GM19193 (cell line): ENCODE data around the gene PYGM.

Experiments used
- POLR2A ChIP-seq: IDR thresholded peaks from 4 replicates; pipeline ENCODE4 v1.6.1; 2011; ENCODE audit not compliant: insufficient read depth, insufficient read length; ENCODE audit errors: extremely low read depth

The PYGM gene

GRCh38 chr11:64765291-64765850 lies 5.6 kb upstream of the PYGM start:
- peak; percentile 20 for TF ChIP-seq POLR2A

- no peak for TF ChIP-seq POLR2A
These were observed 5.0 kb upstream of the PYGM start for GRCh38 chr11:64764753-64765152.

GRCh38 chr11:64764040-64764611 lies 4.4 kb upstream of the PYGM start:
- TF ChIP-seq POLR2A = no peak

DNA sequence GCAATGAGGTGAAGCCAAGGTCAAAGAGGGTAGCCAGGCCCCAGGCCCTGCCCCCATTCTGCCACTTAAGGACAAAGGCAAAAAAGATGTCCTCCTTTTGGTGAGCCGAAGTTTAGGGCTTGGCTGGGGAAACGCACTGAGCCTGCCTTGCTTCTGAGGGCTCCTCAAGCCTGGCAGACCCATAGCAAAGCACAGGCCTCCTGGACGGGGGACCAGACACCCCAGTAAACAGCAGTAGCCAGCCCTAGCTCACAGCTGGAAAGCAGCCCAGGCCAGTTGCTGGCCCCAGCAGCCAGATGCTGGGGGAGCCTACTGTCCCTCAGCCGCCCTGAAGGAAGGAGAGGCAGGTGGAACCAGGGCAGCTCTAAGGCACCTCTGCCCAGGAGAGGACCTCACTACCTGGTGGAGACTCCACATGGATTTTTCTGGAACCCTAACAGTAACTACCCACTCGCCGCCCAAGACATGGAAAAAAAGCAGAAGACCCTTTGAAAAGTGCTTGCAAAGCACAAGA lies 3.8 kb upstream of the PYGM start:
- TF ChIP-seq POLR2A = no peak

- TF ChIP-seq POLR2A = no peak
These were observed 3.1 kb upstream of the PYGM start for GRCh38 chr11:64762674-64763525.

DNA sequence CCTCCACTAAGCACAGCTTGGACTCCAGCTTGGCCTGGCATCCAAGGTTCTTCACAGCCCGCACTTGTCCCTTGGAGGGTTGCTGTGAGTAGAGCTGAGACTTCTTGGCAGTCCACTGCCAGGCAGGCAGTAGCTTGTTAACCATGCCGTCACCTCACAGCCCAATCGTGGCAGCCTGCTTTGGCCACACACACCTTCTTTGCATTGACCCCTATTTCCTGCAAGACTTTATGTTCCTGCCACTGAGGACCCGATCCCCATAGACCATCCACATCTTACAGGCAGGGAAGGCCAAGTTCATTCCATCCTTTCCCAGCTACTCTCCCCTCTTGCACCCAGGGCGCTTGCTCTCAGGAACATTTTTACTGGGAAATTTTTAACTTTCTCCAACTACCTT lies 2.5 kb upstream of the PYGM start:
- peak; percentile 47 for TF ChIP-seq POLR2A

- TF ChIP-seq POLR2A = no peak
These were observed 1.1 kb upstream of the PYGM start for GRCh38 chr11:64760759-64761420.

GRCh38 chr11:64759131-64759721 lies 548 bp downstream of the PYGM start:
- TF ChIP-seq POLR2A = no peak

GRCh38 chr11:64758330-64759079 lies 1.3 kb downstream of the PYGM start:
- no peak for TF ChIP-seq POLR2A

DNA sequence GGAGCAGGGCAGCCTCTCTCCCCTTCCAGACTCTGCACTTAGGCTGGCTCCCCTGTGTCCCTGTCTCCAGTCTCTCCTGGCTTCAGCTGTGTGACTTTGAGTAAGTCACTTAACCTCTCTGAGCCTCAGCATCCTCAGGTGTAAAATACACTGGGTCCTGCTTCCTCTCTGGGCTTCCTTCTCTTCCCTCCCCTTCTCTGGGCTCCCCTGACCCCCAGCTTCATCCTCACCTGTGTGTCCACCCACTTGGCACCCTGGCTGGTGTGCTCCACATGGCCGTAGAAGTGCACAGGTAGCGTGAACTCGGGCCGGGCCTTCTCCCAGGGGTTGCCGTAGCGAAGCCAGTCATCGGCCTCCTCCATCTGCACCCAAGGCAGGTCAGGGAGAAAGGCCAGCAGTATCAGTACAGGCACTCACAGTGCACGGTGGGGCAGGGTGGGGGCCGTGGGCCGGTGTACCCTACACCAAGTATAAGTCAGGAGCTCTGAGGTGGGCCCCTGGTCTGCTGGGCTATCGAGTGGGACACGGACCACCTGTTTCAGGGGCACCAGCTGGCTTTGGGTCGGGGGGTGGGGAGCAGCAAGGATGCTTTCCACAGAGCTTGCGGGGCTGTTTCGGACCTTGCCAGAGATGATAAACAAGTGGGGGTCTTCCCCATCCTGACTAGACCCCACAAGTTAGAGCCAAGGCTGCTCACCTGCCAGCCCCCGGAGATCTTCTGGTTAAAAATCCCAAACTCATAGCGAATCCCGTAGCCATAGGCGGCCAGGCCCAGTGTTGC lies 2.0 kb downstream of the PYGM start:
- no peak for TF ChIP-seq POLR2A

DNA sequence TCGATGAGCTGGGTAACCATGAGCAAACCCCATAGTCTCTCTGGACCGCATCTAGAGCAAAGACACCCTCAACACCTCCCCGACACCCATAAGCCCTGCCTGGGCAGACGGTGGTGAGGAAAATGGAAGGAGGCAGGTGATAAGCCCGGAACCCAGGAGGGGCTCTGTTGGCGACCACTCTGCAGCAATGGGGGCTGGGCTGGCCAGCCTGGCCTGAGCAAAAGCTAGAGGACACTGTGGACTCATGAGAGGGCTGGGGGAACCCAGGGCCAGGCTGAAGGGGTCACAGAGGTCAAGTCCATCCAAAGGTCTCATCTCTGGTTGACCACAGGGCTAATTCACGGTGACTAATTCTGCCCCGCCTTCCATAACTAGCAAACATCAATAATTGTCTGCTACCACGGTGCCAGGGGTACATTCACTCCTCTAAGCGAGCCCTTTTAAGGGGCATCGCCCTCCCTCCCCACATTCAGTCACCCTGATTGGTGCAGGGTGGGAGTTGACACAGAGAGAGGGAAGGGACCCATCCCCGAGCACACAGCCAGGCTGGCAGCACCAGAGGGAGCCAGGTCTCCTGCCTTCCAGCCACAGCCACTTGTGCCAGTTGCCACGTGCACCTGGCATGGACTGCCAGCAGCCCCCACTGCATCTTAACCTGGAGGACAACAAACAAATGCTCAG lies 4.0 kb downstream of the PYGM start:
- TF ChIP-seq POLR2A = no peak

GRCh38 chr11:64754919-64755662 lies 4.7 kb downstream of the PYGM start:
- TF ChIP-seq POLR2A = no peak
